SK-N-SH treated with all-trans-retinoic acid at 6 μM for 48 hours (cell line): ENCODE measurements around the gene SULT2B1.
A peak's percentile ranks its signal among the peaks of the same experiment; 100 is the strongest.

Experiments used
- ATAC-seq: fragments of 200-7000 bp; cut with Tn5 transposase; 3 replicates; pipeline ENCODE4 v1.9.1; 2020; ENCODE audit warnings: mild to moderate bottlenecking, moderate library complexity
- ARNTL ChIP-seq: fragments of 450-650 bp; formaldehyde crosslinking; IDR thresholded peaks from 2 replicates; pipeline ENCODE4 v1.5.0; 2020; ENCODE audit warnings: low read depth, mild to moderate bottlenecking, moderate library complexity, borderline replicate concordance
- BACH2 ChIP-seq: fragments of 250-450 bp; sonication (Bioruptor Pico); IDR thresholded peaks from 2 replicates; pipeline ENCODE4 v1.9.0; 2021; ENCODE audit warnings: mild to moderate bottlenecking, borderline replicate concordance
- CSDC2 ChIP-seq: fragments of 250-450 bp; sonication (Bioruptor Pico); IDR thresholded peaks from 2 replicates; pipeline ENCODE4 v1.5.0; 2020; ENCODE audit warnings: mild to moderate bottlenecking, moderate library complexity
- GLIS3 ChIP-seq: fragments of 250-450 bp; sonication (Bioruptor Pico); IDR thresholded peaks from 2 replicates; pipeline ENCODE4 v1.5.0; 2020; ENCODE audit warnings: mild to moderate bottlenecking, moderate library complexity
- ISL1 ChIP-seq: fragments of 250-450 bp; sonication (Bioruptor Pico); IDR thresholded peaks from 2 replicates; pipeline ENCODE4 v2.1.2; 2022; ENCODE audit warnings: mild to moderate bottlenecking, moderate library complexity
- OSR1 ChIP-seq: fragments of 250-450 bp; sonication (Bioruptor Pico); IDR thresholded peaks from 2 replicates; pipeline ENCODE4 v1.8.0; 2022; ENCODE audit warnings: moderate library complexity, mild to moderate bottlenecking, inconsistent platforms
- PPARA ChIP-seq: fragments of 250-450 bp; sonication (Bioruptor Pico); IDR thresholded peaks from 2 replicates; pipeline ENCODE4 v1.5.0; 2020; ENCODE audit warnings: mild to moderate bottlenecking, borderline replicate concordance
- RARB ChIP-seq: fragments of 250-450 bp; sonication (Bioruptor Pico); IDR thresholded peaks from 2 replicates; pipeline ENCODE4 v1.8.0; 2021; ENCODE audit warnings: mild to moderate bottlenecking, moderate library complexity
- SNAI2 ChIP-seq: fragments of 250-450 bp; sonication (Bioruptor Pico); IDR thresholded peaks from 2 replicates; pipeline ENCODE4 v1.5.0; 2020; ENCODE audit warnings: mild to moderate bottlenecking, moderate library complexity
- TCF4 ChIP-seq: fragments of 250-450 bp; sonication (Bioruptor Pico); IDR thresholded peaks from 2 replicates; pipeline ENCODE4 v1.8.0; 2021; ENCODE audit warnings: mild to moderate bottlenecking, moderate library complexity, borderline replicate concordance
- TOX ChIP-seq: fragments of 250-450 bp; sonication (Bioruptor Pico); IDR thresholded peaks from 2 replicates; pipeline ENCODE4 v1.8.0; 2021; ENCODE audit warnings: mild to moderate bottlenecking, moderate library complexity, borderline replicate concordance
- ZFP3 ChIP-seq: fragments of 250-450 bp; sonication (Bioruptor Pico); IDR thresholded peaks from 2 replicates; pipeline ENCODE4 v1.5.0; 2020; ENCODE audit warnings: mild to moderate bottlenecking, moderate library complexity
- ZFP30 ChIP-seq: fragments of 450-650 bp; formaldehyde crosslinking; IDR thresholded peaks from 2 replicates; pipeline ENCODE4 v1.5.0; 2022; ENCODE audit warnings: mild to moderate bottlenecking, moderate library complexity
- ZNF565 ChIP-seq: fragments of 450-650 bp; formaldehyde crosslinking; conservative IDR thresholded peaks from 2 replicates; pipeline ENCODE4 v1.5.0; 2020; ENCODE audit warnings: low read depth, mild to moderate bottlenecking, moderate library complexity
- ZNF70 ChIP-seq: fragments of 450-650 bp; formaldehyde crosslinking; IDR thresholded peaks from 2 replicates; pipeline ENCODE4 v1.5.0; 2020; ENCODE audit warnings: mild to moderate bottlenecking, moderate library complexity
- ZNF8 ChIP-seq: fragments of 450-650 bp; formaldehyde crosslinking; IDR thresholded peaks from 2 replicates; pipeline ENCODE4 v1.5.0; 2020; ENCODE audit warnings: mild to moderate bottlenecking, moderate library complexity
- TF ChIP-seq, protein P1 (sequence below): fragments of 250-450 bp; sonication (Bioruptor Pico); IDR thresholded peaks from 2 replicates; pipeline ENCODE4 v1.8.0; 2020; ENCODE audit warnings: mild to moderate bottlenecking, moderate library complexity, borderline replicate concordance
- TF ChIP-seq, protein P2 (sequence below): fragments of 250-450 bp; sonication (Bioruptor Pico); IDR thresholded peaks from 2 replicates; pipeline ENCODE4 v1.8.0; 2021; ENCODE audit warnings: low read depth, mild to moderate bottlenecking, moderate library complexity, borderline replicate concordance
- TF ChIP-seq, protein P3 (sequence below): fragments of 250-450 bp; sonication (Bioruptor Pico); IDR thresholded peaks from 2 replicates; pipeline ENCODE4 v1.5.1; 2021; ENCODE audit warnings: mild to moderate bottlenecking, moderate library complexity
- TF ChIP-seq, protein P4 (sequence below): fragments of 250-450 bp; sonication (Bioruptor Pico); IDR thresholded peaks from 2 replicates; pipeline ENCODE4 v1.5.0; 2020; ENCODE audit warnings: mild to moderate bottlenecking, moderate library complexity

Gene SULT2B1

DNA sequence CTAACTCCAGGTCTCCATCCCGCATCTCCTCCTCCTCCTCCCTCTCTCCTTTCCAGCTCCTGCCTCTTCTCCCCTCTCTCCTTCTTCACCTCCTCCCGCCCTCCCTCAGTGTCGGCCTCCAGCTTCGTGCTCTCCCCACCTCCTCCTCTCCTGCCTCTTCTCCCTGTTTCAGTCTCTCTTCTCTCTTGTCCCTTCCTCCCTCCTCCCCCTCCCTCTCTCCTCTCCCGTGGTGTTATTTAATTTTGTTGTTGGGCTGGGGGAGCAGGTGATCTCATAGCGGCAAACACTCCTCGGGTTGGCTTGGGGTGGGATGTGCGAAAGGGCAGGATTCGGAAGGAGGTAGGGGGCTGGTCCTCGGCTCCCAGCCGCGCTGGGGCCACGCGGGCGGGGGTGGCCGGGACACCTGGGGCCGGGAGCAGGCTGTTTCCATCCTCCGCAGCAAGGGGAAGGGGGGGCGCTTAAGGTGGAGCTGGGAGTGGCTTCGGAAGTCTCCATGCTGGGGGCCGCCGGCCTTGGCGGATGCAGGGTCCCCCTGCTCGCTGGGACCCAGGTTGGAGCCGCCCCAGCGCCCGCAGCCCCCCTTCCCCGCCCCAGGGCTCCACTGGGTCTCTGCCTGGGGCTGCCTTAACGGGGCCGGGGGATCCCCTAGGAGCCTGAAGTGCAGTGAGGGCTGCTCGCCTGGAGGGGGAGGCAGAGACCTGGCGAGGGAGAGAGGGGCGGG is 94.2 kb downstream of the SULT2B1 start, which contains the start of gene CA11:
TSS of gene CA11 (minus strand) at position 187 of the 721 bp plus-strand sequence. CDS start 555 bp downstream, outside the sequence.
- TF ChIP-seq GLIS3 = no peak
- TF ChIP-seq, protein P1, sequence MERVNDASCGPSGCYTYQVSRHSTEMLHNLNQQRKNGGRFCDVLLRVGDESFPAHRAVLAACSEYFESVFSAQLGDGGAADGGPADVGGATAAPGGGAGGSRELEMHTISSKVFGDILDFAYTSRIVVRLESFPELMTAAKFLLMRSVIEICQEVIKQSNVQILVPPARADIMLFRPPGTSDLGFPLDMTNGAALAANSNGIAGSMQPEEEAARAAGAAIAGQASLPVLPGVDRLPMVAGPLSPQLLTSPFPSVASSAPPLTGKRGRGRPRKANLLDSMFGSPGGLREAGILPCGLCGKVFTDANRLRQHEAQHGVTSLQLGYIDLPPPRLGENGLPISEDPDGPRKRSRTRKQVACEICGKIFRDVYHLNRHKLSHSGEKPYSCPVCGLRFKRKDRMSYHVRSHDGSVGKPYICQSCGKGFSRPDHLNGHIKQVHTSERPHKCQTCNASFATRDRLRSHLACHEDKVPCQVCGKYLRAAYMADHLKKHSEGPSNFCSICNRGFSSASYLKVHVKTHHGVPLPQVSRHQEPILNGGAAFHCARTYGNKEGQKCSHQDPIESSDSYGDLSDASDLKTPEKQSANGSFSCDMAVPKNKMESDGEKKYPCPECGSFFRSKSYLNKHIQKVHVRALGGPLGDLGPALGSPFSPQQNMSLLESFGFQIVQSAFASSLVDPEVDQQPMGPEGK (CRISPR knock-in tag) = peak; percentile 68; the same call in 1 of the 2 replicates
- no peak for TF ChIP-seq ZNF70 (CRISPR knock-in tag)
- ATAC-seq = peak; percentile 89

DNA sequence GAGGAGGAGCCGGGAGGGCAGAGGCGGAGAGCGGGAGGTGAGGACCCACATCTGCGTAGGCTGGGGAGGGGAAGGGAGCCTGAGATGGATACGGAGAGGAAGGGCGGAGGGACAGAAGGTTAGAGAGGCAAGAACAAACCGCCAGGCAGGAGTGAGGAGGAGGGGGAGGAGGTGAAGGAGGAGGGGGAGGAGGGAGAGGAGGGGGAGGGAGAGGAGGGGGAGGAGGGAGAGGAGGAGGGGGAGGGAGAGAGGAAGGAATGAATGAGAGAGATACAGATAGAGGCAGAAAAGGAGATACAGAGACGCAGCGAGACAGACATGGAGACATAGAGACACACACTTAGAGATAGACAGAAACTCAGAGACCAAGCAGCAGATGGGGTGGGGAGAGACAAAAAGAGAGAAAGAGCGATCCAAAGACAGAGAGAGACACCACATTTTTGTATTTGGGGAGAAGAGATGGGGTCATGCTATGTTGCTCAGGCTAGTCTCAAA is 94.8 kb downstream of the SULT2B1 start:
- ATAC-seq = no peak
- no peak for TF ChIP-seq ZFP3 (CRISPR knock-in tag)
- TF ChIP-seq, protein P1 (CRISPR knock-in tag) = no peak
- no peak for TF ChIP-seq PPARA
- no peak for TF ChIP-seq CSDC2
- TF ChIP-seq GLIS3 = no peak

DNA sequence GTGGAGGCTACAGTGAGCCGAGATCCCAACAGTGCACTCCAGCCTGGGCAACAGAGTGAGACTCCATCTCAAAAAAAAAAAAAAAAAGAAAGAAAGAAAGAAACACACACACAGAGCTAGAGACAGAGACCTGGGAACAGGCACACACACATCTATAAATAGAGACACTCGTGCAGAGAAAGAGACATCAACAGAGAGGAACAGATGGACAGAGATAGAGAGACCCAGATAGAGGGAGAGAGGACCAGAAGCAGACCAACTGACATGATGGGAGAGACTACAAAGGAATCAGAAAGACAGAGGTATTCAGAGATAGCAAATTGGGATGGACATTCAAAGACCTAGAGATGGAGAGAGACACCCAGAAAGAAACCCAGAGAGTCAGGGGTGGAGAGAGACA is 96.2 kb downstream of the SULT2B1 start:
- TF ChIP-seq ZFP30 (CRISPR knock-in tag) (no peak), PPARA (no peak), TCF4 (CRISPR knock-in tag) (no peak), SNAI2 (no peak), ZNF565 (no peak), ZFP3 (CRISPR knock-in tag) (no peak), ISL1 (CRISPR knock-in tag) (no peak), ZNF8 (CRISPR knock-in tag) (no peak), ARNTL (CRISPR knock-in tag) (no peak), TOX (CRISPR knock-in tag) (no peak), ZNF70 (CRISPR knock-in tag) (no peak), OSR1 (CRISPR knock-in tag) (no peak), RARB (CRISPR knock-in tag) (no peak), GLIS3 (no peak), BACH2 (CRISPR knock-in tag) (no peak)
- TF ChIP-seq, protein P2, sequence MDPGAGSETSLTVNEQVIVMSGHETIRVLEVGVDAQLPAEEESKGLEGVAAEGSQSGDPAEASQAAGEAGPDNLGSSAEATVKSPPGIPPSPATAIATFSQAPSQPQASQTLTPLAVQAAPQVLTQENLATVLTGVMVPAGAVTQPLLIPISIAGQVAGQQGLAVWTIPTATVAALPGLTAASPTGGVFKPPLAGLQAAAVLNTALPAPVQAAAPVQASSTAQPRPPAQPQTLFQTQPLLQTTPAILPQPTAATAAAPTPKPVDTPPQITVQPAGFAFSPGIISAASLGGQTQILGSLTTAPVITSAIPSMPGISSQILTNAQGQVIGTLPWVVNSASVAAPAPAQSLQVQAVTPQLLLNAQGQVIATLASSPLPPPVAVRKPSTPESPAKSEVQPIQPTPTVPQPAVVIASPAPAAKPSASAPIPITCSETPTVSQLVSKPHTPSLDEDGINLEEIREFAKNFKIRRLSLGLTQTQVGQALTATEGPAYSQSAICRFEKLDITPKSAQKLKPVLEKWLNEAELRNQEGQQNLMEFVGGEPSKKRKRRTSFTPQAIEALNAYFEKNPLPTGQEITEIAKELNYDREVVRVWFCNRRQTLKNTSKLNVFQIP (CRISPR knock-in tag) = no peak
- TF ChIP-seq, protein P1 (CRISPR knock-in tag) = no peak
- TF ChIP-seq, protein P3, sequence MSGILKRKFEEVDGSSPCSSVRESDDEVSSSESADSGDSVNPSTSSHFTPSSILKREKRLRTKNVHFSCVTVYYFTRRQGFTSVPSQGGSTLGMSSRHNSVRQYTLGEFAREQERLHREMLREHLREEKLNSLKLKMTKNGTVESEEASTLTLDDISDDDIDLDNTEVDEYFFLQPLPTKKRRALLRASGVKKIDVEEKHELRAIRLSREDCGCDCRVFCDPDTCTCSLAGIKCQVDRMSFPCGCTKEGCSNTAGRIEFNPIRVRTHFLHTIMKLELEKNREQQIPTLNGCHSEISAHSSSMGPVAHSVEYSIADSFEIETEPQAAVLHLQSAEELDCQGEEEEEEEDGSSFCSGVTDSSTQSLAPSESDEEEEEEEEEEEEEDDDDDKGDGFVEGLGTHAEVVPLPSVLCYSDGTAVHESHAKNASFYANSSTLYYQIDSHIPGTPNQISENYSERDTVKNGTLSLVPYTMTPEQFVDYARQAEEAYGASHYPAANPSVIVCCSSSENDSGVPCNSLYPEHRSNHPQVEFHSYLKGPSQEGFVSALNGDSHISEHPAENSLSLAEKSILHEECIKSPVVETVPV (CRISPR knock-in tag) = no peak
- TF ChIP-seq, protein P4, sequence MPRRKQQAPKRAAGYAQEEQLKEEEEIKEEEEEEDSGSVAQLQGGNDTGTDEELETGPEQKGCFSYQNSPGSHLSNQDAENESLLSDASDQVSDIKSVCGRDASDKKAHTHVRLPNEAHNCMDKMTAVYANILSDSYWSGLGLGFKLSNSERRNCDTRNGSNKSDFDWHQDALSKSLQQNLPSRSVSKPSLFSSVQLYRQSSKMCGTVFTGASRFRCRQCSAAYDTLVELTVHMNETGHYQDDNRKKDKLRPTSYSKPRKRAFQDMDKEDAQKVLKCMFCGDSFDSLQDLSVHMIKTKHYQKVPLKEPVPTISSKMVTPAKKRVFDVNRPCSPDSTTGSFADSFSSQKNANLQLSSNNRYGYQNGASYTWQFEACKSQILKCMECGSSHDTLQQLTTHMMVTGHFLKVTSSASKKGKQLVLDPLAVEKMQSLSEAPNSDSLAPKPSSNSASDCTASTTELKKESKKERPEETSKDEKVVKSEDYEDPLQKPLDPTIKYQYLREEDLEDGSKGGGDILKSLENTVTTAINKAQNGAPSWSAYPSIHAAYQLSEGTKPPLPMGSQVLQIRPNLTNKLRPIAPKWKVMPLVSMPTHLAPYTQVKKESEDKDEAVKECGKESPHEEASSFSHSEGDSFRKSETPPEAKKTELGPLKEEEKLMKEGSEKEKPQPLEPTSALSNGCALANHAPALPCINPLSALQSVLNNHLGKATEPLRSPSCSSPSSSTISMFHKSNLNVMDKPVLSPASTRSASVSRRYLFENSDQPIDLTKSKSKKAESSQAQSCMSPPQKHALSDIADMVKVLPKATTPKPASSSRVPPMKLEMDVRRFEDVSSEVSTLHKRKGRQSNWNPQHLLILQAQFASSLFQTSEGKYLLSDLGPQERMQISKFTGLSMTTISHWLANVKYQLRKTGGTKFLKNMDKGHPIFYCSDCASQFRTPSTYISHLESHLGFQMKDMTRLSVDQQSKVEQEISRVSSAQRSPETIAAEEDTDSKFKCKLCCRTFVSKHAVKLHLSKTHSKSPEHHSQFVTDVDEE (CRISPR knock-in tag) = no peak
- ATAC-seq = no peak
